Glomerular visceral epithelial cell (primary cell): ENCODE measurements around the gene NLRP4.
A peak's percentile ranks its signal among the peaks of the same experiment; 100 is the strongest.

ENCODE experiments used
- DNase-seq: peaks from one replicate; pipeline ENCODE4 v3.0.0-alpha.2; 2016; ENCODE audit errors: extremely low spot score

Gene NLRP4

GRCh38 chr19:55836340-55836739 is at the start of gene NLRP4:
Gene NLRP4, plus strand, starts transcription at chr19:55836540. Its CDS starts 15,541 bp downstream, at chr19:55852081.
- no peak for DNase-seq

GRCh38 chr19:55795021-55795420 is 41.3 kb upstream of the NLRP4 start:
- no peak for DNase-seq

- no peak for DNase-seq
Observed at GRCh38 chr19:55801416-55801815, 34.9 kb upstream of the NLRP4 start.

GRCh38 chr19:55802281-55802680 is 34.1 kb upstream of the NLRP4 start:
- DNase-seq = no peak

GRCh38 chr19:55809381-55810058 is 26.8 kb upstream of the NLRP4 start:
- DNase-seq = peak; percentile 69

- DNase-seq = no peak
Observed at GRCh38 chr19:55811340-55811739, 25.0 kb upstream of the NLRP4 start.

GRCh38 chr19:55812449-55812848 is 23.9 kb upstream of the NLRP4 start:
- no peak for DNase-seq

- no peak for DNase-seq
Observed at GRCh38 chr19:55813906-55814305, 22.4 kb upstream of the NLRP4 start.

GRCh38 chr19:55820037-55820436 is 16.3 kb upstream of the NLRP4 start:
- DNase-seq = no peak

GRCh38 chr19:55830656-55831055 is 5.7 kb upstream of the NLRP4 start:
- no peak for DNase-seq

GRCh38 chr19:55831846-55832245 is 4.5 kb upstream of the NLRP4 start, which contains the start of gene NLRP11:
Gene NLRP11, minus strand, starts transcription at chr19:55831999. Its CDS starts 13,825 bp downstream, at chr19:55818174.
- DNase-seq = no peak

GRCh38 chr19:55832676-55833075 is 3.7 kb upstream of the NLRP4 start:
- DNase-seq = no peak

GRCh38 chr19:55838251-55838650 is 1.9 kb downstream of the NLRP4 start:
- no peak for DNase-seq

GRCh38 chr19:55838906-55839305 is 2.6 kb downstream of the NLRP4 start:
- DNase-seq = no peak

- no peak for DNase-seq
Observed at GRCh38 chr19:55855160-55855559, 18.8 kb downstream of the NLRP4 start.

- DNase-seq = no peak
Observed at GRCh38 chr19:55857149-55857548, 20.8 kb downstream of the NLRP4 start.

GRCh38 chr19:55857974-55858373 is 21.6 kb downstream of the NLRP4 start:
- DNase-seq = no peak

- DNase-seq = no peak
Observed at GRCh38 chr19:55858401-55858800, 22.1 kb downstream of the NLRP4 start.

- no peak for DNase-seq
Observed at GRCh38 chr19:55858969-55859368, 22.6 kb downstream of the NLRP4 start.

- DNase-seq = no peak
Observed at GRCh38 chr19:55866521-55866920, 30.2 kb downstream of the NLRP4 start.

- DNase-seq = no peak
Observed at GRCh38 chr19:55867101-55867500, 30.8 kb downstream of the NLRP4 start.

GRCh38 chr19:55870736-55871135 is 34.4 kb downstream of the NLRP4 start:
- DNase-seq = no peak

GRCh38 chr19:55877211-55877610 is 40.9 kb downstream of the NLRP4 start:
- no peak for DNase-seq

GRCh38 chr19:55882626-55883025 is 46.3 kb downstream of the NLRP4 start:
- DNase-seq = no peak
